Thyroid gland (tissue), 4 donors: ENCODE data around the gene OR2T29.

ENCODE experiments used
- CTCF ChIP-seq, 6 experiments: fragments of 200-600 bp in 3 of 6; fragments of 450-650 bp in 3 of 6; sonication (generic) in 3 of 6; IDR thresholded peaks; one replicate each; pipeline ENCODE4 v1.5.1; 2016 to 2019; ENCODE audit warnings: antibody characterized with exemption in 6 of 6, mild to moderate bottlenecking in 2 of 6, inconsistent platforms in 1 of 6, moderate library complexity in 1 of 6
- POLR2A ChIP-seq, 2 donors: fragments of 450-650 bp; IDR thresholded peaks; one replicate each; pipeline ENCODE4 v1.6.1; 2017; ENCODE audit warnings: antibody characterized with exemption in 2 of 2, mild to moderate bottlenecking in 2 of 2, moderate library complexity in 1 of 2

- no peak for TF ChIP-seq CTCF (IDR thresholded peaks at IDR 0.05)
- no peak for TF ChIP-seq POLR2A (IDR thresholded peaks at IDR 0.05)
Observed at GRCh38 chr1:248521856-248522255, 40.7 kb downstream of the OR2T29 start.
